ENCODE measurements around the gene HSPB8. TPM values are rescaled to one million over a fixed set of nuclear protein-coding genes. Genes with fewer than 3 reads are reported as not detected.

Gene HSPB8
- total RNA-seq, 1 experiment from 2014 or later: 6.7 TPM

DNA sequence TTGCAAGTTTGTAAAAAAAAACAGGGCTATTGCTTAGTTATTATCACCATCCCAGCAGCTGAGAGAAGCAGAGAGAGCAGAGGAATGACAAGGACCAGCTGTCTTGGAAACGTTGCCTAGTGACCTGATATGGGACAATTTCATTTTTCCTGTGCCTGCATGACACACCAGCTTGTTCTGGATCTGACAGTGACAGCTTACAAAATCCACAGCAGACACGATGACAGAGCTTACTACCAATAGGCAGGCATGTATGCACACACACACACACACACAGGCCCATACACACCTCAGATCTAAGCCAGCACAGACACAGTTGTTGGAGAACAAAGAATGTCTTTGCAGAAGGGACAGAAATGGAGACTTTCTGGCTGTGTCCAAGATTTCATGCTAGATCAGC is 25.4 kb downstream of the HSPB8 start:
- Mint-ChIP-seq H3K36me3 (no peaks in the 10 kb centered on the region), H3K9me3 (no peaks in the 10 kb centered on the region), H3K4me1 (peaks cover 77% of the 10 kb centered on the region), H3K4me3 (no peak overlapping the region), H3K27me3 (ENCODE audit: low read depth) (no peaks in the 10 kb centered on the region; the same call in 1 of the 2 replicates), H3K27ac (no peak overlapping the region)
- ChIA-PET CTCF (interaction anchor here (0.6 to 1.9 kb wide), 5 partner anchors 25 to 183 kb away, joined by 3 to 5 read pairs (median 4); no protein-coding TSS in a partner anchor), POLR2A (no interaction called here)
- no peak for ATAC-seq
- TF ChIP-seq, protein P1, sequence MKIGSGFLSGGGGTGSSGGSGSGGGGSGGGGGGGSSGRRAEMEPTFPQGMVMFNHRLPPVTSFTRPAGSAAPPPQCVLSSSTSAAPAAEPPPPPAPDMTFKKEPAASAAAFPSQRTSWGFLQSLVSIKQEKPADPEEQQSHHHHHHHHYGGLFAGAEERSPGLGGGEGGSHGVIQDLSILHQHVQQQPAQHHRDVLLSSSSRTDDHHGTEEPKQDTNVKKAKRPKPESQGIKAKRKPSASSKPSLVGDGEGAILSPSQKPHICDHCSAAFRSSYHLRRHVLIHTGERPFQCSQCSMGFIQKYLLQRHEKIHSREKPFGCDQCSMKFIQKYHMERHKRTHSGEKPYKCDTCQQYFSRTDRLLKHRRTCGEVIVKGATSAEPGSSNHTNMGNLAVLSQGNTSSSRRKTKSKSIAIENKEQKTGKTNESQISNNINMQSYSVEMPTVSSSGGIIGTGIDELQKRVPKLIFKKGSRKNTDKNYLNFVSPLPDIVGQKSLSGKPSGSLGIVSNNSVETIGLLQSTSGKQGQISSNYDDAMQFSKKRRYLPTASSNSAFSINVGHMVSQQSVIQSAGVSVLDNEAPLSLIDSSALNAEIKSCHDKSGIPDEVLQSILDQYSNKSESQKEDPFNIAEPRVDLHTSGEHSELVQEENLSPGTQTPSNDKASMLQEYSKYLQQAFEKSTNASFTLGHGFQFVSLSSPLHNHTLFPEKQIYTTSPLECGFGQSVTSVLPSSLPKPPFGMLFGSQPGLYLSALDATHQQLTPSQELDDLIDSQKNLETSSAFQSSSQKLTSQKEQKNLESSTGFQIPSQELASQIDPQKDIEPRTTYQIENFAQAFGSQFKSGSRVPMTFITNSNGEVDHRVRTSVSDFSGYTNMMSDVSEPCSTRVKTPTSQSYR (CRISPR knock-in tag; IDR thresholded peaks at IDR 0.05): no peak
- TF ChIP-seq NFYB (CRISPR knock-in tag; conservative IDR thresholded peaks at IDR 0.05; ENCODE audit: low read depth): no peak
- no peak for TF ChIP-seq IRF2 (CRISPR knock-in tag; IDR thresholded peaks at IDR 0.05; ENCODE audit: borderline replicate concordance, low read depth)
- no peak for TF ChIP-seq TP53 (CRISPR knock-in tag; IDR thresholded peaks at IDR 0.05)
- TF ChIP-seq PRRX2 (CRISPR knock-in tag; IDR thresholded peaks at IDR 0.05): no peak
- TF ChIP-seq, protein P2, sequence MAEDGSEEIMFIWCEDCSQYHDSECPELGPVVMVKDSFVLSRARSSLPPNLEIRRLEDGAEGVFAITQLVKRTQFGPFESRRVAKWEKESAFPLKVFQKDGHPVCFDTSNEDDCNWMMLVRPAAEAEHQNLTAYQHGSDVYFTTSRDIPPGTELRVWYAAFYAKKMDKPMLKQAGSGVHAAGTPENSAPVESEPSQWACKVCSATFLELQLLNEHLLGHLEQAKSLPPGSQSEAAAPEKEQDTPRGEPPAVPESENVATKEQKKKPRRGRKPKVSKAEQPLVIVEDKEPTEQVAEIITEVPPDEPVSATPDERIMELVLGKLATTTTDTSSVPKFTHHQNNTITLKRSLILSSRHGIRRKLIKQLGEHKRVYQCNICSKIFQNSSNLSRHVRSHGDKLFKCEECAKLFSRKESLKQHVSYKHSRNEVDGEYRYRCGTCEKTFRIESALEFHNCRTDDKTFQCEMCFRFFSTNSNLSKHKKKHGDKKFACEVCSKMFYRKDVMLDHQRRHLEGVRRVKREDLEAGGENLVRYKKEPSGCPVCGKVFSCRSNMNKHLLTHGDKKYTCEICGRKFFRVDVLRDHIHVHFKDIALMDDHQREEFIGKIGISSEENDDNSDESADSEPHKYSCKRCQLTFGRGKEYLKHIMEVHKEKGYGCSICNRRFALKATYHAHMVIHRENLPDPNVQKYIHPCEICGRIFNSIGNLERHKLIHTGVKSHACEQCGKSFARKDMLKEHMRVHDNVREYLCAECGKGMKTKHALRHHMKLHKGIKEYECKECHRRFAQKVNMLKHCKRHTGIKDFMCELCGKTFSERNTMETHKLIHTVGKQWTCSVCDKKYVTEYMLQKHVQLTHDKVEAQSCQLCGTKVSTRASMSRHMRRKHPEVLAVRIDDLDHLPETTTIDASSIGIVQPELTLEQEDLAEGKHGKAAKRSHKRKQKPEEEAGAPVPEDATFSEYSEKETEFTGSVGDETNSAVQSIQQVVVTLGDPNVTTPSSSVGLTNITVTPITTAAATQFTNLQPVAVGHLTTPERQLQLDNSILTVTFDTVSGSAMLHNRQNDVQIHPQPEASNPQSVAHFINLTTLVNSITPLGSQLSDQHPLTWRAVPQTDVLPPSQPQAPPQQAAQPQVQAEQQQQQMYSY (CRISPR knock-in tag; IDR thresholded peaks at IDR 0.05): no peak
- TF ChIP-seq NR2C2 (CRISPR knock-in tag; IDR thresholded peaks at IDR 0.05): no peak
- TF ChIP-seq, protein P3, sequence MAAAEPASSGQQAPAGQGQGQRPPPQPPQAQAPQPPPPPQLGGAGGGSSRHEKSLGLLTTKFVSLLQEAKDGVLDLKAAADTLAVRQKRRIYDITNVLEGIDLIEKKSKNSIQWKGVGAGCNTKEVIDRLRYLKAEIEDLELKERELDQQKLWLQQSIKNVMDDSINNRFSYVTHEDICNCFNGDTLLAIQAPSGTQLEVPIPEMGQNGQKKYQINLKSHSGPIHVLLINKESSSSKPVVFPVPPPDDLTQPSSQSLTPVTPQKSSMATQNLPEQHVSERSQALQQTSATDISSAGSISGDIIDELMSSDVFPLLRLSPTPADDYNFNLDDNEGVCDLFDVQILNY (CRISPR knock-in tag; IDR thresholded peaks at IDR 0.05): no peak
- TF ChIP-seq FOXK1 (CRISPR knock-in tag; IDR thresholded peaks at IDR 0.05): no peak
- TF ChIP-seq, protein P4, sequence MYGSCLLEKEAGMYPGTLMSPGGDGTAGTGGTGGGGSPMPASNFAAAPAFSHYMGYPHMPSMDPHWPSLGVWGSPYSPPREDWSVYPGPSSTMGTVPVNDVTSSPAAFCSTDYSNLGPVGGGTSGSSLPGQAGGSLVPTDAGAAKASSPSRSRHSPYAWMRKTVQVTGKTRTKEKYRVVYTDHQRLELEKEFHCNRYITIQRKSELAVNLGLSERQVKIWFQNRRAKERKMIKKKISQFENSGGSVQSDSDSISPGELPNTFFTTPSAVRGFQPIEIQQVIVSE (CRISPR knock-in tag; IDR thresholded peaks at IDR 0.05; ENCODE audit: borderline replicate concordance): no peak
- no peak for TF ChIP-seq ZNF232 (CRISPR knock-in tag; IDR thresholded peaks at IDR 0.05)
- no peak for TF ChIP-seq TEAD4 (CRISPR knock-in tag; IDR thresholded peaks at IDR 0.05)
- TF ChIP-seq, protein P5, sequence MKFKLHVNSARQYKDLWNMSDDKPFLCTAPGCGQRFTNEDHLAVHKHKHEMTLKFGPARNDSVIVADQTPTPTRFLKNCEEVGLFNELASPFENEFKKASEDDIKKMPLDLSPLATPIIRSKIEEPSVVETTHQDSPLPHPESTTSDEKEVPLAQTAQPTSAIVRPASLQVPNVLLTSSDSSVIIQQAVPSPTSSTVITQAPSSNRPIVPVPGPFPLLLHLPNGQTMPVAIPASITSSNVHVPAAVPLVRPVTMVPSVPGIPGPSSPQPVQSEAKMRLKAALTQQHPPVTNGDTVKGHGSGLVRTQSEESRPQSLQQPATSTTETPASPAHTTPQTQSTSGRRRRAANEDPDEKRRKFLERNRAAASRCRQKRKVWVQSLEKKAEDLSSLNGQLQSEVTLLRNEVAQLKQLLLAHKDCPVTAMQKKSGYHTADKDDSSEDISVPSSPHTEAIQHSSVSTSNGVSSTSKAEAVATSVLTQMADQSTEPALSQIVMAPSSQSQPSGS (CRISPR knock-in tag; IDR thresholded peaks at IDR 0.05; ENCODE audit: borderline replicate concordance, low read depth): no peak
- TF ChIP-seq NFATC4 (CRISPR knock-in tag; IDR thresholded peaks at IDR 0.05): no peak
- TF ChIP-seq NFE2L1 (CRISPR knock-in tag; IDR thresholded peaks at IDR 0.05): no peak
- TF ChIP-seq, protein P6, sequence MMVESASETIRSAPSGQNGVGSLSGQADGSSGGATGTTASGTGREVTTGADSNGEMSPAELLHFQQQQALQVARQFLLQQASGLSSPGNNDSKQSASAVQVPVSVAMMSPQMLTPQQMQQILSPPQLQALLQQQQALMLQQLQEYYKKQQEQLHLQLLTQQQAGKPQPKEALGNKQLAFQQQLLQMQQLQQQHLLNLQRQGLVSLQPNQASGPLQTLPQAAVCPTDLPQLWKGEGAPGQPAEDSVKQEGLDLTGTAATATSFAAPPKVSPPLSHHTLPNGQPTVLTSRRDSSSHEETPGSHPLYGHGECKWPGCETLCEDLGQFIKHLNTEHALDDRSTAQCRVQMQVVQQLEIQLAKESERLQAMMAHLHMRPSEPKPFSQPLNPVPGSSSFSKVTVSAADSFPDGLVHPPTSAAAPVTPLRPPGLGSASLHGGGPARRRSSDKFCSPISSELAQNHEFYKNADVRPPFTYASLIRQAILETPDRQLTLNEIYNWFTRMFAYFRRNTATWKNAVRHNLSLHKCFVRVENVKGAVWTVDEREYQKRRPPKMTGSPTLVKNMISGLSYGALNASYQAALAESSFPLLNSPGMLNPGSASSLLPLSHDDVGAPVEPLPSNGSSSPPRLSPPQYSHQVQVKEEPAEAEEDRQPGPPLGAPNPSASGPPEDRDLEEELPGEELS (CRISPR knock-in tag; IDR thresholded peaks at IDR 0.05): no peak
- no peak for TF ChIP-seq ZNF263 (CRISPR knock-in tag; IDR thresholded peaks at IDR 0.05; ENCODE audit: low read depth)
- no peak for TF ChIP-seq CREB1 (CRISPR knock-in tag; IDR thresholded peaks at IDR 0.05)
- no peak for TF ChIP-seq FOXJ3 (CRISPR knock-in tag; IDR thresholded peaks at IDR 0.05; ENCODE audit: borderline replicate concordance)
- TF ChIP-seq, protein P7, sequence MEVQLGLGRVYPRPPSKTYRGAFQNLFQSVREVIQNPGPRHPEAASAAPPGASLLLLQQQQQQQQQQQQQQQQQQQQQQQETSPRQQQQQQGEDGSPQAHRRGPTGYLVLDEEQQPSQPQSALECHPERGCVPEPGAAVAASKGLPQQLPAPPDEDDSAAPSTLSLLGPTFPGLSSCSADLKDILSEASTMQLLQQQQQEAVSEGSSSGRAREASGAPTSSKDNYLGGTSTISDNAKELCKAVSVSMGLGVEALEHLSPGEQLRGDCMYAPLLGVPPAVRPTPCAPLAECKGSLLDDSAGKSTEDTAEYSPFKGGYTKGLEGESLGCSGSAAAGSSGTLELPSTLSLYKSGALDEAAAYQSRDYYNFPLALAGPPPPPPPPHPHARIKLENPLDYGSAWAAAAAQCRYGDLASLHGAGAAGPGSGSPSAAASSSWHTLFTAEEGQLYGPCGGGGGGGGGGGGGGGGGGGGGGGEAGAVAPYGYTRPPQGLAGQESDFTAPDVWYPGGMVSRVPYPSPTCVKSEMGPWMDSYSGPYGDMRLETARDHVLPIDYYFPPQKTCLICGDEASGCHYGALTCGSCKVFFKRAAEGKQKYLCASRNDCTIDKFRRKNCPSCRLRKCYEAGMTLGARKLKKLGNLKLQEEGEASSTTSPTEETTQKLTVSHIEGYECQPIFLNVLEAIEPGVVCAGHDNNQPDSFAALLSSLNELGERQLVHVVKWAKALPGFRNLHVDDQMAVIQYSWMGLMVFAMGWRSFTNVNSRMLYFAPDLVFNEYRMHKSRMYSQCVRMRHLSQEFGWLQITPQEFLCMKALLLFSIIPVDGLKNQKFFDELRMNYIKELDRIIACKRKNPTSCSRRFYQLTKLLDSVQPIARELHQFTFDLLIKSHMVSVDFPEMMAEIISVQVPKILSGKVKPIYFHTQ (CRISPR knock-in tag; IDR thresholded peaks at IDR 0.05): no peak
- DNase-seq (ENCODE audit: low spot score): no peak

Data from WTC11 (cell line).